NCI-H2196 (cell line): Measurements from ENCODE around the gene LMNA.

Experiments used
- DNase-seq: peaks from one replicate; lab custom pipeline; 2025; ENCODE audit not compliant: unreplicated experiment; lab: John Stamatoyannopoulos, UW

LMNA gene

DNA sequence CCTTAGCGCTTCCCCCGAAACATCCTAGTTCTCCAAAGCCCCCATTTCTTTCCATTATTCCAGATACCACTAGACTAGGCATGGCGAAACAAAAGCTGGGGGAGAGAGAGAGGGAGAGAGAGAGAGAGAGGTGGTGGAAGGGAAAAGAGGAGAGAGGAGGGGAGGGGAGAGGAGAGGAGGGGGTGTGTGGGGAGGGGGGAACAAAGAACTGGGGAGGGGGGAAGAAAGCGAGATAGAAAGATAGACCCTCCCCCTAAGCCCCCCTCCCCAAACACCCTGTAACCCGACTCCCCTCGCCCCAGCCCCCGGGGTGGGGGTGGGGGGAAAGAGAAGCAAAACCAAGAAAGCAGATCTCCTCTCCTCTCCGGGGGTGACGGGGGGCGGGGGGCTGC, 32.6 kb upstream of the LMNA start:
- no peak for DNase-seq

DNA sequence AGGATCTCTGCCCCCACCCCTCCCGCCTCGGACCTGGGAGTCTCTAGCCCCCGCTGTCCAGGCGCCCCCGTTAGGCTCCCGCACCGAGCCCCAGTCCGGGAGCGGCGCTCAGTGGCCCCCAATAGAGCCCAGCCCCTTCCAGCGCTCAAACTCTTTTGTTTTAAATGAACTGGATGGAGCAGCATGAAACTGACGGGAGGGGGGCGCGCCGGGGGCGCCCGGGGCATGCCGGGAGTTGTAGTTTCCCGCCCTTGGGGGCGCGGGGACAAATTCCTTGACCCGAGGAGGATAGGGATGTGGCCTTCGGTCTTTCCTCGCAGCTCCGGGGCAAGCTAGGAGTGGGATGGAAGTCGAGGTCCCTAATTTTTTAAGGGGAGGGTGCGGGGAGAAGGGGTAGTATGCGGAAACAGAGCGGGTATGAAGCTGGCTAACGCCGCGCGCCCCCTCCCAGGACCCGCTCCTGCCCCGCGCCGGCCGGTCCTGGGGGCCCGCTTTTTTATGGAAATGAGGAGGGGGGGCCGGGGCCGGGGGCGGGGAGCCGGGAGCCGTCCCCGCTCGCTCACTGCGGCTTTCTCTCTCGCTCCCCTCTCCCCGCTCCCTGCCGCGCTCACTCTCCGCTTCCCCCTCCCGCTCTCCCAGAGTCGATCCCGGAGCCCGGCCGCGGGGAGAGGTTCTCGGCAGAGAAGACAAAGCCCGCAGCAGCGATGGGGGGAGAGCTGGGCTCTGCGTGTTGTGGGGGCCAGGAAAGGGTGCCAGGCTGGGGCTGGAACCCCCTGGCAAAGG, 32.0 kb upstream of the LMNA start, which contains the start of gene MEX3A:
Gene MEX3A, minus strand, starts transcription at position 157 of the 783 bp plus-strand sequence. CDS start 467 bp downstream, outside the sequence.
- DNase-seq = peak; percentile 70

DNA sequence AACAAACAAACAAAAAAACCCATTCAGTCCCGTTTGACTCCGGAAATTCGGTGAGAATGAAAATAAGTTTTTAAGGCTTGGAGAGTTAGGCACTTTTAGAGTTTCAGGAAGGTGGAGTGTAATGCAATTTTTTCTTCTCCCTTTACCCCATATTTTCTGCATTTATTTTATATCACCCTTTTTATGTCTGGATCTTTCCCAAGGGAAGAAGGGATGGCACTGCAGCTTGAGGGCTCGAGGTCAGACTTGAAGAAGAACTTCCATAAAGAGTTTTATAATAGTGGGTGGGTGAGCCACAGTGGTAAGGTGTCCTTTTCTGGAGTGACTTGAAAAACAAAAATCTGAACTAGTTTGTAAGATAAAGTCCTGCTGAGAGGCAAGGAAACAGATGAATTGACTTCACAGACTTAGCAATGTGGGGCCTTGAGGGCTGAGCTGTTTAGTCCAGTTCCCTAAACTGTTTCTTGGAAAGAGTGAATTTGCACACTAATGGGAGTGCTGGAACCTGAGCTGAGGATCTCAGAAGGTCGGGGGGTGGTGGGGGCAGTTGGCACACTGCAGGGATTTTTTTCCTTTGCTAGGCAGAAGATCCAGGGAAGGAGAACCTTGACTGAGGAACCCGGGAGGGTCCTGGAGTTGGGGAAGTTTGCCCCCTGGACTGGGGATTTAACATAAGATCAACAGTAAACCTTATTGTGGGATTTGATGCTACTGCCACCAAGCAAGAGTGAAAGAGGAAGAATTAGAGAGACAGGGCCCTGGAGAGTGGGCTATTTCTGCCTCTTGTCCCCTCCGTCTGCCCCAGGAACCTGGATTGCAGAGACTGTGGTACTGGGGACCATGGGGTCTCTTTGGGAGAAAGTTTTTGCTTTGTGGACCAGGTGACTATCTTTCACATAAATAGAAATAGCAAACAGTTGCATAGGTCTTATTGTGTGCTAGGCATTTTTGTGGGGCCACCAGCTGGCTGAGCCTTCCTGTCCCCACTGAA, 30.4 kb upstream of the LMNA start:
- no peak for DNase-seq

DNA sequence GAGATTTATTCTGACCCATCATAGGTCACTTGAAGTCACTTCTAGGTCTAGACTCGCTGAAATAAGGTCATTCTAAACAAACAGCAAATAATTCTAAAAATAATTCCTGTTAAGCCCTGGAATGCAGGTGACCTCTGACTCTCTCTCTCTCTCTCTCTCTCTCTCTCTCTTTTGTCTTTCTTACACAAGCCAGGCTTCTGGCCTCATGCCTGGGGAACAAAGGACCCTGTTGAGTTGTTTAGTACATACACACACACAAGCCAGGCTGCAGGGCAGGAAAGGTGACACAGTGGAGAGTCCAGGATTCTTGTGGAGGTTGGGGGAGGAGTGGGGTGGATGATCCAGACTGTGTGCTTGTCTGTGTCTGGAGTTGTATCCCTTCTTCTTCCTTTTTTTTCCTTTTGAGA, 28.3 kb upstream of the LMNA start:
- DNase-seq = peak; percentile 22

DNA sequence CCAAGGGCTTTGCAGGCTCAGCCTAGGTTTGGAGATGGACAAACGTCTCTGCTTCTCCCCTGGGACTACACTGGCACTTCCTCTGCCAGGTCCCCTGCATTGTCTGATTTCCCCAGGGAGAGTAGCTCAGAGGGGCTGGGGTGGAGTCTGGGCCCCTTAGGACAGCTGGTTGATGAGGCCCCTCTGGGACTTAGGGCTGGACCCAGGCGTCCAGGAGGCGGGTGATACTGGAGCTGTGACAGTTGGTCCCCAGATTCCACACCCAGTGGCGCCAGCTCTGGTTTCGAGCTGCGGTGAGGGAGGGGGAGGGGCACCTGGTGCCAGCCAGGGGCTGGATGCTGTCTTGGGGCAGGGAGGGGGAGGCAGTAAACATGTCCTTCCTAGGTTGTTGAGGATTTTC, 24.8 kb upstream of the LMNA start:
- no peak for DNase-seq

DNA sequence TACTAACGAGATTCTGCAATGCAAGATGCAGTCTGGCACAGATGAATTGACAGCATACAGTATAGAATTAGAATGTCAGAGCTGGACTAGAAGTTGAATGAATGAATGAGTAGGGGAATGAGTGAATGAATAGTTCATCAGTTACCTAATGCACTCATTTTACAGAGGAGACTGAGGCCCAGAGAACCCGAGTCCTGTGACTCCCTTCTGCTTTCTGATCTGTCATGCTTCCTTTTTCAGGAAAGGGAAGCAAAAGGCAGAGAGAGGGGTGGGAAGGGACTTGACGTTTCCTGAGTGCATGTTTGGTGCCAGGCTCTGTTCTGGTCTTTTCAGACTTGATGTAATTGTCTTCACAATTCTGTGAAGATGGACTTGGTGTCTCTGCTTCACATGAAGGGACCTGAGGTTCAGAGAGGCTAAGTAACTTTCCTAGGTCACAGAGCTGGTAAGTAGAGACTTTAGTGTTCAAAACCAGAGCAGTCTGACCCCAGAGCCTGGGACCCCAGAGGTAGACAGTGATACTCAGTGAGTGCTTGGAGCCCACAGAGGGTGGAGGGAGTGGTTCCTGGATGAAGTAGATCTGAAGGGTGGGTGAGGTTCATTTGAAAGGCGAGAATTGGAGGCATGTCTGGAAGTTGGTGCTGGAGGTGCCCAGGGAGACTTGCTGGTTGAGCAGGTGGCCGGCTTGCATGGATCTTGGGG, 24.2 kb upstream of the LMNA start:
- DNase-seq = no peak

DNA sequence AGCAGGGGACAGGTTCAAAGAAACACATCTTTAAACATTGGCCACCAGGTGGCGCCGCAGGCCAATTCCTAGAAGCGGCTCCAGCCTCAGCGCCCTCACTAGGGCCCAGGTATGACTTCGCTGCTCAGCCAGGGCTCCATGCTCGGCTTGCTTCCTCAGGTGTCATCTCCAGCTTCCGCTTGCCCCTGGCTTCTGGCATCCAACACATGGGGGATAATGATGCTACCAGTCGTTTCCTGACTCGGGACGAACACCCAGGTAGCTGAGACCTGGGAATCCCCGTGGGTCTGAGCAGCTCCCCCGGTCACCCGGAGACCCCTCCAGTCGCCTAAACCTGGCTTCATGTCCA, 23.7 kb upstream of the LMNA start:
- peak; percentile 91 for DNase-seq

DNA sequence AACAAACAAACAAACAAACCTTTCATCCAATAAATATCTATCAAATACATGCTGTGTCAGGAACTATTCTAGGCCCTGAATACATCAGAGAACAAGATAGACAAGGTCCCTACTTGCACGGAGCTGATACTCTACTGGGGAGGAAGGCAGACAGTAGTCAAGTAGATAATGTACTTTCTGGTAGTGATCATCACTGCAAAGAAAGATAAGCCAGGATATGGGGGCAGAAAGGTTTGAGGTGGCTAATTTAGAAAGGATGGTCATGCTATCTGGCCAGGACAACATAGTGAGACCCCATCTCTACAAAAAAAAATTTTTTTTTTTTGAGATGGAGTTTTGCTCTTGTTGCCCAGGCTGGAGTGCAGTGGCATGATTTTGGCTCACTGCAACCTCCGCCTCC, 22.9 kb upstream of the LMNA start:
- DNase-seq = no peak

DNA sequence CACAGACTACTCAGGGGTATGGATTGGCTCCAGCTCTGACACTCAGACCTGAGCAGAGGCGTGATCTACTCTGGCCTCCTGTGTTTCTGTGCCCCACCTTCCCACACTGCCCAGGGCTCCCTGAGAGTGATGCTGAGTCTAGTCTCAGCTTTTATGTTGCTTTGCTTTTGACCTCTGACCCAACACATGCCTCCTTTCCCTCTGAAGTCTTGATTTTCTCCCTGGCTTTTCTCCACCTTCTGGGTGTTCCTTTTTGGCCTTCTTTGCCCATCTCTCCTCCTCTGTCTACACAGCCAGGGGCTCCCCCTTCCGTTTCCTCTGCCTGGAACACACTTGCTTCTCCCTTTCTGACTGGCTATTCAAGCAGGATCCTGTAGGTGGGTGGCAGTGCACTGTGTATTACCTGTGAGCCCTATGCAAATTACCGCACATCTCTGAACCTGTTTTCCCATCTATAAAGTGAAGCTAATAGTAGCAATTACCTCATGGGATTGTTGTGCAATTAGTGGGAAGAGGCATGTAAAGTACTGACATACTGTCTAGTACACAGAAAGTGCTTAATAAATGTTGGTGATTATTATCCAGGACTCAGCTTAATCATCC, 18.5 kb upstream of the LMNA start:
- no peak for DNase-seq

DNA sequence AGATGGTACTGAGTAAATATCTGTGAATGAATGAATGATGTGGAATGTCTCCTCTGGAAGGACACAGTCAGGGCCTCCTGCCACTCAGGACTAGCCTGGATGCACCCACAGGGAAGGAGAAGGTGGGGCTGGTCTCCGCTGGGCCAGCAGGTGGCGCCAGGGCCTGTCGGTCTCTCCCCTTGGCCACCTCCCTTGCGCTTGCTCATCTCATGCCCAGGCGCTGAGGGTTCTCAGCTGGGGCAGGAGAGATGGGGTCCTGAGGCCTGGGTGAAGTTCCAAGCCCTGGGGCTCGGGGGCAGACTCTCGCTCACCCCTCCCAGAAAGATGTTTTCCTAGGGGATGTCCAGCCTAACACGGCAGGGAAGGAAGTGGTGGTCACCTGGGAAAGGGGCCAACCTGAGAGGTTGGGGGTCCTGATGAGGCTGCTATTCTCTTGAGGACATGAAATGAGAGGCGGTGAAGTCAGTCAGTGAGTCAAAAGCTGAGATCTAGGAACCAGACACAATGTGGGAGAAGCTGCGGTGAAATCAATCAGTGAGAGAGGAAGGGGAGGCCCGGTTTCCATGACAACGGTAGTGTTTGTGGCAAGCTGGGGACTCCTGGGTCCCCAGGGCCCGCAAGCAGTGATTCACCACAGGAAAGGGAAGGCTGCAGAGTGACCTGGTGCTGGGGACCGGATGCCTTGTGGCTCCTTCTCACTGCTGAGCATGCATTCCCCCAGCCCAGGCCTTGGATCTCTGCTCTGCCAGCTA, 17.7 kb upstream of the LMNA start:
- DNase-seq = peak; percentile 78

DNA sequence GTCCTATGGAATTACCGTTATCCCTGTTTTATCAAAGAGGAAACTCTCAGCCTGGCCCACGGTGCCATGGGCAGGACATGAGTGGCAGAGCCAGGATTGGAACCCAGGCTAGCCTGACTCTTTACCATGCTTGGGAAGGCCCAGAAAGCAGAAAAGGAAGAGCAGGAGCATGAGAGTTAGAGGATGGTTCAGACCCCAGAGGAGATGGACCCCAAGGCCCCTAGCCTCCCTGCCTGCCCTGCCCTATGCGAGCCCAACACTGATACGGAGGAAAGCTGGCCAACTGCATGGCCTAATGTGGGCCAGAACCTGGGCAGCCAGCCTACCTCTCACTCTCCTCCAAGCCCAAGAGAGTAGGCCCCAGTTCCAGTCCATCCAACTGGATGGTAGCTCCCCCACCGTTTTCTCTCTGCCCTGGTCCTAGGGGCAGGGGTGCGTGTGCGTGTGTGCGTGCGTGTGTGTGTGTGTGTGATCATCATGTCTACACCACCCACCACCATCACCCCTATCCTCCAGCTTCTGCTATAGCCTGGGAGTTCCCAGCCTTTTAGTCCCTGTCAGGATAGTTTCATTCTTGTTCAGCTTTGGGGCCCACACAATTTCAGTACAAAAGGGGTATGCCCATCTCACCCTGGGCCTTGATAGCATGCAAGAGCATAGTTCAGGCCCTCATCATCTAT, 16.9 kb upstream of the LMNA start:
- DNase-seq = no peak

DNA sequence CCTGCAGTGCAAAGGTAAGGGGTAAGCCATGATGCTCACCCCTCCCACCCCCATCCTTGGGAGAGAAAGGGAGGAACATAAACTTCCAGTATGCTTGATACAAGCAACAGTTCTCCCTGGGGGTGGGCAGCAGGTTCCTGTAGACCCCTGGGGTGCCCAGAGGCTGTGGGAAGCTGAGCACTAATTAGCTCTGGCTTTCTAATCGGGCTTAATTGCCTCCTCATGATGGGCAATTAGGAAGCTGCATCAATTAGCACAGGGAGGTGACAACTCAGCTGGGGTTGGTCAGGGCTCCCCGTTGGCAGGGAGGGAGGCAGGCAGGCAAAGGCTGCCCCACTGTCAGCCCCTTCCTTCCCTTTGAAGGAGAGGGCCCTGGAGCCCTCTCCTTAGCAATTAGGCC, 15.7 kb upstream of the LMNA start:
- DNase-seq = no peak

DNA sequence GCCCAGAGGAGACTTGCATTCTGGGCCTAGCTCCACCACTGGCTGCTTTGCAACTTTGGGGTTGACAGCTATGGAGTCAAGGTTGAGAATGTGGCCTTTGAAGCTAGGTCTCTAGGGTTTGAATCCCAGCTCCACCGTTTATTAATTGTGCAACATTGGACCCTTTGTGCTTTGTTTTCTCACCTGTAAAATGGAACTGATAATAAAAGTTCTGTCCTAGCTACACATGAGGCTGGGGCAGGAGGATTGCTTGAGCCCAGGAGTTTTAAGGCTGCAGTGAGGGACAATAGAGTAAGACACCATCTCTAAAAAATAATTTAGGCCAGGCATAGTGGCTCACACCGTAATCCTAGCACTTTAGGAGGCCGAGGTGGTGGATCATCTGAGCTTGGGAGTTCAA, 15.2 kb upstream of the LMNA start:
- no peak for DNase-seq

DNA sequence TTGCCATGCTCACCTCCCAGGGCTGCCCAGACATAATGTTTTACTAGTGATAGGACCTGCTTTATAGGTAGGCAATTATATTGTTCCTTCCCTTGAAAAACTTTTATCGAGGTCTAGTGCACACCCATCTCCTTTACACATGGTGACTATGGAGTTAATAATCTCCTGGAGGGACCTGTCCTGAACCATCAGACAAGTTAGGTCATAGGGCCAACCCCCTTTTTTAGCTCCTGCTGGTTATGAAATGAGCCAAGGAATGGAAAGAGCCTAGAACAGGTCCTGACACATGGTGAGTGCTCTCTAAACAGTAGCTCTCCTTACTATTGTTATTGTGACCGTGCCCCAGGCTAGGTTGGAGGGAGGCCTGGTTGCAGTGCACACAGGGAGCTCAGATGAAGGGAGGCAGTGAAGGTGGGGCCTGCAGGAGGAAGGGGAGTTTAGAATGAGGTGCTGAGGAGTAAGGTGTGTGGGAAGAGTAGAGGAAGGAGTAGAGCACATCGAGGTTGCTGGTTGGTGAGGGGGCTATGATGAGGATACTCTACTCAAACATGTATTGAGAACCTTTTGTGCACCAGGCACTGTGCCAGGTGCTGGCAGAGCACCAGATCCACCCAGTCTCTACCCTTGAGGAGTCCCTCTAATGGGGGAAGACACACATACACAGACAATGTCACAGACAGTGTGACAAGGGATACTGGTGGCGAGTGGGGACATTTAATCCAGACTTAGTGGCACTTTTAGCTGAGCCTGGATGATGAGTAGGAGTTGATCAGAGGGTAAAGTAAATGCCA, 14.1 kb upstream of the LMNA start:
- DNase-seq = no peak

DNA sequence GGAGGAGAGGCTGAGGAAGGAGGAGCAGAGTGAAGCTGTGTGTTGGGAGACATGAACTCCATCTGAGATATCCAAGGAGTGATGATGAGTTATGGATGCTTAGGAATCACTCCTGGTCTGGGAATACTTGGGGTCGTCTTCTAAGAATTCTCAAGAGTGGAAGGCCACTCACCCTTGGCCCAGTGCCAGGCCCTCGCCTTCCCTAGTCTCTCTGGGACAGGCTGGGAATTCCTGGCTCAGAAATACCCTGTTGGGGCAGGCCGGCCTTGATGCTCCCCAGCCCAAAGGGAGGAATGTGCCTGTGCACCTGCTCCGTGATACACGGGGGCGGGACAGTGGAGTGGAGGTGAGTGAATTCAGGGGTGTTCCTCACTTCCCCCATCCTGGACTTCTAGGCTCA, 12.6 kb upstream of the LMNA start:
- DNase-seq = no peak

DNA sequence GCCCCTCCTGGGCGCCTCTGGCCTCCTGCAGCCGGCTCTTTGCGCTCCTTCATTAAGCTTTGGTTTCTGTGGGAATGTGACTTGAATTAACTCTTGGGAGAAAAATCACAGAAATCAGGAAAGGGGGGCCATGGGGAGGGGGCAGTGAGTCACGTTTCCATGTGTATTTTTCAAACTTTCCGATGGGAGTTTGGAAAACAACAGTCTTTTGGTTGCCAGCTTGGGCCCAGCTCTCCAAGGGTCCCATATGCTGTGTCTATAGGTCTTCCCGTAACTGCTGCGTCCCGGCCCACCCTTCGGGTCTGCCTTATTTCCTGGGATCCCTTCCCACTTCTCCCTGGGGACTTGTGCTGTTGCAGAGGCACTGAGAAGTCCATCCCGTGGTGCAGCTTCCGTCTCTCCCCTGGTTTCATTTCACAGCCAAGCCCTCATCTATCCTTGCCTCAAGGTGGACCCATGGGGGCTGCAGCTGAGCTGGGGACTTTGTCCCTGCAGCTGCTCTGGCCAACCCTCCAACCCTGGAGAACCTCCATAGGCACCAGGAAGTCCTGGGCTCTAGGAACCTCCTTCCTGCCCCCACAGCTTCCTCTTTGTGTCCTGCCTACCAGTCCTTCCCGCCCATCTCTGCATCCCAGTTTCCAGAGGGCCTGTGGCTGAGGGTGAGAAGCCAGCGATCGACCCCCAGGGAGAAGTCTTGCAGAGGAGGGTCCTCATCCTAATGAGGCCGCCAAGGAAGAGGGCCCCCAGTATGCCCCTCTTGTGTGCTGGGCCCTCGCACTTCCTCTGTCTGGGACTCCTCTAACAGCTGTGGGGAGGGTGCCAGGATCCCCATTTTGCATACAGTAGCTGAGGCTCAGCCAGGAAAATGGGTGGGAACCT, 11.6 kb upstream of the LMNA start:
- no peak for DNase-seq

DNA sequence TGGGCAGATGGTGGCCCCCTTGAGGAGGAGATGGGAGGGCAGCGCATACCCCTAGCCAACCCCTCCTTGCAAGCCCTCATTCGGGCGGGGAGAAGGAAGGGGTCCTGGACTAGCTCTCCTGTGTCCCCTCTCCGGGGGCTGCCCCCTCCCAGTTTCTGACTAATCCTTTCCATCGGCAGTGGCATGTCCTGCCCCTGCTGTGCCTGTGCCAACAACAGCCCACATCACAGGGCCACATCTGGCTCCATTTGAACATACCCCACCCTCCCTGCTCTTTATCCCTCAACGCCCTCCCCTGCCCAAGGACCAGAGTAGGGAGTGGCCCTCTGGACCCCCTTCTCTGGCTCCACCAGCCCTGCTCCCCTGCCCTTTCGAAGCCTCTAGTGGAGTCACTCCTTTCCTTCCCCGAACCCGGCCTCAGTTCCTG, 11.0 kb upstream of the LMNA start:
- DNase-seq = no peak
